NB4 (cell line): ENCODE measurements around the gene RNU6-9.
"Not testable (repeated sequence)": the region's sequence is repeated elsewhere in the genome, so short reads cannot be mapped to it uniquely, and the experiment has no call there.

Experiments
- DNase-seq: peaks from one replicate; pipeline ENCODE4 v3.0.0; 2010; ENCODE audit warnings: low read depth
- H3K4me3 ChIP-seq: one replicate; pipeline ENCODE4 v1.5.1; 2011; ENCODE audit warnings: mild to moderate bottlenecking, low read depth, low read length, moderate library complexity
- CTCF ChIP-seq: IDR thresholded peaks from one replicate; pipeline ENCODE4 v1.5.1; 2012; ENCODE audit warnings: low read depth, low read length
- MAX ChIP-seq: IDR thresholded peaks from 2 replicates; pipeline ENCODE4 v1.6.1; 2011; ENCODE audit warnings: low read depth, low read length
- MYC ChIP-seq: IDR thresholded peaks from 2 replicates; pipeline ENCODE4 v1.6.1; 2011; ENCODE audit warnings: low read depth, low read length
- POLR2A ChIP-seq: IDR thresholded peaks from 2 replicates; pipeline ENCODE4 v1.6.1; 2011; ENCODE audit warnings: mild to moderate bottlenecking; ENCODE audit not compliant: insufficient read length; ENCODE audit errors: extremely low read depth

Gene RNU6-9

GRCh38 chr19:892894-893689 is at the start of gene RNU6-9, which contains the start of gene MED16:
Gene RNU6-9 (plus strand): TSS chr19:893484.
Gene MED16 (minus strand): TSS chr19:893187. CDS start chr19:891131, 2,056 bp downstream.
- no peak for TF ChIP-seq MYC
- no peak for TF ChIP-seq CTCF
- peak; percentile 40 for TF ChIP-seq POLR2A
- no peak for TF ChIP-seq MAX
- H3K4me3 ChIP-seq: peak within 1 kb of the TSS; percentile 62
- DNase-seq: peak; percentile 88

GRCh38 chr19:843836-844545 is 49.3 kb upstream of the RNU6-9 start:
- H3K4me3 ChIP-seq: peak overlapping the region; percentile 32
- no peak for DNase-seq
- TF ChIP-seq MAX (no peak), CTCF (no peak), MYC (no peak), POLR2A (no peak)

- no peak overlapping the region for H3K4me3 ChIP-seq
- TF ChIP-seq POLR2A: no peak
- TF ChIP-seq MYC: no peak
- no peak for DNase-seq
These were observed 48.7 kb upstream of the RNU6-9 start for GRCh38 chr19:844546-844971.

- TF ChIP-seq MAX (no peak), MYC (no peak), POLR2A (no peak), CTCF (no peak)
- no peak overlapping the region for H3K4me3 ChIP-seq
- no peak for DNase-seq
These were observed 47.4 kb upstream of the RNU6-9 start for GRCh38 chr19:845707-846521.

- DNase-seq: peak; percentile 70
- H3K4me3 ChIP-seq: no peak overlapping the region
- no peak for TF ChIP-seq CTCF
These were observed 44.8 kb upstream of the RNU6-9 start for GRCh38 chr19:848386-848921.

- H3K4me3 ChIP-seq, DNase-seq: not testable (repeated sequence)
These were observed 44.1 kb upstream of the RNU6-9 start for GRCh38 chr19:849195-849594.
